HL-60/S4 (cell line): ENCODE data around the gene FOXI1.

Experiments used
- in situ Hi-C: fragments of 300-500 bp; cut with MboI; formaldehyde crosslinking; loops from 2 replicates; pipeline ENCODE4 v1.14.3; 2022; ENCODE audit warnings: low sequenced_read_pairs

The FOXI1 gene

GRCh38 chr5:170105642-170106611 is at the start of gene FOXI1:
Gene FOXI1, plus strand, starts transcription at chr5:170105897. Its CDS starts 61 bp downstream, at chr5:170105958.
- in situ Hi-C loops = loop anchor here (25.0 kb wide), 1 partner anchor 306 kb away; no protein-coding TSS in a partner anchor

- in situ Hi-C loops = no loop called here
Measured at GRCh38 chr5:170056561-170057267, 49.0 kb upstream of the FOXI1 start.

GRCh38 chr5:170057311-170057710 is 48.4 kb upstream of the FOXI1 start:
- in situ Hi-C loops = no loop called here

GRCh38 chr5:170059221-170059620 is 46.5 kb upstream of the FOXI1 start:
- in situ Hi-C loops = no loop called here

GRCh38 chr5:170067152-170067551 is 38.5 kb upstream of the FOXI1 start:
- in situ Hi-C loops = no loop called here

GRCh38 chr5:170067574-170068170 is 38.0 kb upstream of the FOXI1 start:
- in situ Hi-C loops = no loop called here

- in situ Hi-C loops = no loop called here
Measured at GRCh38 chr5:170069512-170069911, 36.2 kb upstream of the FOXI1 start.

GRCh38 chr5:170070556-170071412 is 34.9 kb upstream of the FOXI1 start:
- in situ Hi-C loops = no loop called here

GRCh38 chr5:170071748-170072147 is 33.9 kb upstream of the FOXI1 start:
- in situ Hi-C loops = no loop called here

- in situ Hi-C loops = no loop called here
Measured at GRCh38 chr5:170075696-170076095, 30.0 kb upstream of the FOXI1 start.

- in situ Hi-C loops = no loop called here
Measured at GRCh38 chr5:170076211-170076610, 29.5 kb upstream of the FOXI1 start.

- in situ Hi-C loops = no loop called here
Measured at GRCh38 chr5:170076739-170077138, 29.0 kb upstream of the FOXI1 start.

GRCh38 chr5:170077526-170077925 is 28.2 kb upstream of the FOXI1 start:
- in situ Hi-C loops = no loop called here

- in situ Hi-C loops = no loop called here
Measured at GRCh38 chr5:170078458-170078857, 27.2 kb upstream of the FOXI1 start.

- in situ Hi-C loops = no loop called here
Measured at GRCh38 chr5:170078931-170079330, 26.8 kb upstream of the FOXI1 start.

GRCh38 chr5:170080217-170080616 is 25.5 kb upstream of the FOXI1 start:
- in situ Hi-C loops = no loop called here

GRCh38 chr5:170080786-170081445 is 24.8 kb upstream of the FOXI1 start:
- in situ Hi-C loops = no loop called here

GRCh38 chr5:170081616-170082015 is 24.1 kb upstream of the FOXI1 start:
- in situ Hi-C loops = no loop called here

- in situ Hi-C loops = no loop called here
Measured at GRCh38 chr5:170082701-170083100, 23.0 kb upstream of the FOXI1 start.
